ENCODE measurements around the gene FAM210A. TPM values are rescaled to one million over a fixed set of nuclear protein-coding genes. Genes with fewer than 3 reads are reported as not detected.
A peak's percentile ranks its signal among the peaks of the same experiment; 100 is the strongest.

FAM210A gene
- polyA plus RNA-seq, 1 donor from 2014 or later: 16.5 TPM

- Mint-ChIP-seq H3K27me3 (no peaks in the 10 kb centered on the region), H3K9me3 (peaks cover 0 to 4% (median 0%) of the 10 kb centered on the region in 3 donors), H3K36me3 (peaks cover 19% of the 10 kb centered on the region), H3K27ac (no peak overlapping the region), H3K4me3 (no peak overlapping the region), H3K4me1 (peaks cover 0 to 3% (median 0%) of the 10 kb centered on the region in 3 donors)
Measured at GRCh38 chr18:13642440-13642827, 83.9 kb downstream of the FAM210A start.

- no peak overlapping the region for H3K4me3 Mint-ChIP-seq
- peaks cover 0 to 4% (median 0%) of the 10 kb centered on the region in 3 donors for H3K9me3 Mint-ChIP-seq
- H3K27me3 Mint-ChIP-seq: no peaks in the 10 kb centered on the region
- peaks cover 18% of the 10 kb centered on the region for H3K36me3 Mint-ChIP-seq
- H3K4me1 Mint-ChIP-seq: peaks cover 0 to 3% (median 0%) of the 10 kb centered on the region in 3 donors
- no peak overlapping the region for H3K27ac Mint-ChIP-seq
Measured at GRCh38 chr18:13641551-13642439, 84.6 kb downstream of the FAM210A start.

GRCh38 chr18:13640266-13640860 lies 86.0 kb downstream of the FAM210A start:
- H3K9me3 Mint-ChIP-seq: peaks cover 0 to 4% (median 0%) of the 10 kb centered on the region in 3 donors
- H3K27ac Mint-ChIP-seq: no peak overlapping the region
- H3K4me3 Mint-ChIP-seq: no peak overlapping the region
- H3K27me3 Mint-ChIP-seq: no peaks in the 10 kb centered on the region
- peaks cover 10% of the 10 kb centered on the region for H3K36me3 Mint-ChIP-seq
- peaks cover 0 to 3% (median 3%) of the 10 kb centered on the region in 3 donors for H3K4me1 Mint-ChIP-seq

- Mint-ChIP-seq H3K4me1 (peaks cover 0 to 6% (median 2%) of the 10 kb centered on the region in 3 donors), H3K9me3 (peaks cover 0 to 4% (median 0%) of the 10 kb centered on the region in 3 donors), H3K27me3 (no peaks in the 10 kb centered on the region), H3K36me3 (peaks cover 4% of the 10 kb centered on the region), H3K27ac (no peak overlapping the region), H3K4me3 (no peak overlapping the region)
Measured at GRCh38 chr18:13638719-13639595, 87.4 kb downstream of the FAM210A start.

GRCh38 chr18:13635046-13635445 lies 91.3 kb downstream of the FAM210A start:
- peaks cover under 1 to 8% (median 3%) of the 10 kb centered on the region in 3 donors for H3K4me1 Mint-ChIP-seq
- H3K4me3 Mint-ChIP-seq: no peak overlapping the region
- H3K36me3 Mint-ChIP-seq: peaks cover 1% of the 10 kb centered on the region
- peaks cover under 1% of the 10 kb centered on the region for H3K27me3 Mint-ChIP-seq
- H3K9me3 Mint-ChIP-seq: no peaks in the 10 kb centered on the region
- no peak overlapping the region for H3K27ac Mint-ChIP-seq

GRCh38 chr18:13633700-13634099 lies 92.7 kb downstream of the FAM210A start:
- Mint-ChIP-seq H3K27me3 (peaks cover 1% of the 10 kb centered on the region), H3K4me1 (peaks cover 3 to 12% (median 5%) of the 10 kb centered on the region in 3 donors), H3K27ac (no peak overlapping the region), H3K9me3 (no peaks in the 10 kb centered on the region), H3K4me3 (no peak overlapping the region), H3K36me3 (peaks cover 1% of the 10 kb centered on the region)

- H3K27ac Mint-ChIP-seq: no peak overlapping the region
Measured at GRCh38 chr18:13630716-13631268, 95.6 kb downstream of the FAM210A start.

GRCh38 chr18:13629841-13630715 lies 96.3 kb downstream of the FAM210A start:
- Mint-ChIP-seq H3K4me1 (peaks cover 3 to 6% (median 5%) of the 10 kb centered on the region in 3 donors), H3K27ac (peak overlapping the region in 1 of 3 donors; percentile 4), H3K9me3 (no peaks in the 10 kb centered on the region), H3K36me3 (peaks cover 1% of the 10 kb centered on the region), H3K27me3 (peaks cover 1% of the 10 kb centered on the region), H3K4me3 (peak overlapping the region in 1 of 4 donors; percentile 19)

More at GRCh38 chr18:13630716-13631268, 95.6 kb downstream of the FAM210A start:
- Mint-ChIP-seq H3K36me3 (peaks cover 1% of the 10 kb centered on the region), H3K4me1 (peaks cover 3 to 12% (median 5%) of the 10 kb centered on the region in 3 donors), H3K27me3 (peaks cover 1% of the 10 kb centered on the region), H3K9me3 (no peaks in the 10 kb centered on the region), H3K4me3 (no peak overlapping the region)

GRCh38 chr18:13628211-13628610 lies 98.1 kb downstream of the FAM210A start:
- H3K27ac Mint-ChIP-seq: no peak overlapping the region
- H3K36me3 Mint-ChIP-seq: peaks cover 1% of the 10 kb centered on the region
- H3K4me1 Mint-ChIP-seq: peaks cover 3 to 6% (median 5%) of the 10 kb centered on the region in 3 donors
- no peaks in the 10 kb centered on the region for H3K9me3 Mint-ChIP-seq
- peaks cover 1% of the 10 kb centered on the region for H3K27me3 Mint-ChIP-seq
- H3K4me3 Mint-ChIP-seq: no peak overlapping the region

- peak overlapping the region in 1 of 3 donors; percentile 27 for H3K27ac Mint-ChIP-seq
- peaks cover 3% of the 10 kb centered on the region for H3K36me3 Mint-ChIP-seq
- no peaks in the 10 kb centered on the region for H3K9me3 Mint-ChIP-seq
- peaks cover 1% of the 10 kb centered on the region for H3K27me3 Mint-ChIP-seq
- no peak overlapping the region for H3K4me3 Mint-ChIP-seq
- peaks cover 3 to 6% (median 5%) of the 10 kb centered on the region in 3 donors for H3K4me1 Mint-ChIP-seq
Measured at GRCh38 chr18:13627639-13628038, 98.7 kb downstream of the FAM210A start.

GRCh38 chr18:13626544-13626908 lies 99.8 kb downstream of the FAM210A start:
- Mint-ChIP-seq H3K27ac (peak overlapping the region in 1 of 3 donors; percentile 52), H3K27me3 (peaks cover 1% of the 10 kb centered on the region), H3K36me3 (peaks cover 3% of the 10 kb centered on the region), H3K9me3 (no peaks in the 10 kb centered on the region), H3K4me1 (peaks cover 3 to 6% (median 5%) of the 10 kb centered on the region in 3 donors), H3K4me3 (no peak overlapping the region)

- peaks cover 3% of the 10 kb centered on the region for H3K36me3 Mint-ChIP-seq
Measured at GRCh38 chr18:13625843-13626543, 100.4 kb downstream of the FAM210A start.

GRCh38 chr18:13625355-13625754 lies 101.0 kb downstream of the FAM210A start:
- peaks cover 1% of the 10 kb centered on the region for H3K27me3 Mint-ChIP-seq
- no peaks in the 10 kb centered on the region for H3K9me3 Mint-ChIP-seq
- H3K4me1 Mint-ChIP-seq: peaks cover 6 to 8% (median 8%) of the 10 kb centered on the region in 3 donors
- peak overlapping the region in 1 of 3 donors; percentile 83 for H3K27ac Mint-ChIP-seq
- H3K4me3 Mint-ChIP-seq: no peak overlapping the region
- H3K36me3 Mint-ChIP-seq: peaks cover 3% of the 10 kb centered on the region

More at GRCh38 chr18:13625843-13626543, 100.4 kb downstream of the FAM210A start:
- Mint-ChIP-seq H3K9me3 (no peaks in the 10 kb centered on the region), H3K27me3 (peaks cover 1% of the 10 kb centered on the region), H3K4me3 (no peak overlapping the region), H3K4me1 (peaks cover 3 to 6% (median 5%) of the 10 kb centered on the region in 3 donors), H3K27ac (peak overlapping the region; percentile 52 to 82 (median 76))
